ENCODE results near the gene ST6GALNAC4.

Gene ST6GALNAC4

GRCh38 chr9:127865645-127866464, 51.0 kb downstream of the ST6GALNAC4 start:
- no peak for FAIRE-seq
- TF ChIP-seq POLR2A (IDR thresholded peaks at IDR 0.05; ENCODE audit: low read depth, low read length), result no peak

GRCh38 chr9:127863191-127863621, 53.6 kb downstream of the ST6GALNAC4 start:
- FAIRE-seq, result no peak
- TF ChIP-seq POLR2A (IDR thresholded peaks at IDR 0.05; ENCODE audit: low read depth, low read length), result no peak
- DNase-seq (ENCODE audit: insufficient read length, low spot score), result no peak

More at GRCh38 chr9:127865645-127866464, 51.0 kb downstream of the ST6GALNAC4 start:
- DNase-seq (ENCODE audit: insufficient read length, low spot score), result no peak

- DNase-seq (ENCODE audit: insufficient read length, low spot score) (no peak), FAIRE-seq (no peak)
- TF ChIP-seq POLR2A (IDR thresholded peaks at IDR 0.05; ENCODE audit: low read depth, low read length), result no peak
These were observed 54.5 kb downstream of the ST6GALNAC4 start for GRCh38 chr9:127862075-127863011.

GRCh38 chr9:127860779-127861178, 56.1 kb downstream of the ST6GALNAC4 start:
- FAIRE-seq (no peak), DNase-seq (ENCODE audit: insufficient read length, low spot score) (no peak)
- TF ChIP-seq POLR2A (IDR thresholded peaks at IDR 0.05; ENCODE audit: low read depth, low read length), result no peak

GRCh38 chr9:127860260-127860659, 56.6 kb downstream of the ST6GALNAC4 start:
- FAIRE-seq (no peak), DNase-seq (ENCODE audit: insufficient read length, low spot score) (no peak)
- TF ChIP-seq POLR2A (IDR thresholded peaks at IDR 0.05; ENCODE audit: low read depth, low read length), result no peak

GRCh38 chr9:127858041-127858512, 58.8 kb downstream of the ST6GALNAC4 start:
- FAIRE-seq (no peak), DNase-seq (ENCODE audit: insufficient read length, low spot score) (no peak)
- TF ChIP-seq POLR2A (IDR thresholded peaks at IDR 0.05; ENCODE audit: low read depth, low read length), result no peak
